GM21447 (cell line): Measurements from ENCODE around the gene PCDHGA5.
"Not testable (repeated sequence)": the region's sequence is repeated elsewhere in the genome, so short reads cannot be mapped to it uniquely, and the experiment has no call there.

Source experiments
- ATAC-seq: cut with Tn5 transposase; IDR thresholded peaks from one replicate; pipeline ENCODE4 v1.9.1; 2021; ENCODE audit not compliant: unreplicated experiment

The PCDHGA5 gene

DNA sequence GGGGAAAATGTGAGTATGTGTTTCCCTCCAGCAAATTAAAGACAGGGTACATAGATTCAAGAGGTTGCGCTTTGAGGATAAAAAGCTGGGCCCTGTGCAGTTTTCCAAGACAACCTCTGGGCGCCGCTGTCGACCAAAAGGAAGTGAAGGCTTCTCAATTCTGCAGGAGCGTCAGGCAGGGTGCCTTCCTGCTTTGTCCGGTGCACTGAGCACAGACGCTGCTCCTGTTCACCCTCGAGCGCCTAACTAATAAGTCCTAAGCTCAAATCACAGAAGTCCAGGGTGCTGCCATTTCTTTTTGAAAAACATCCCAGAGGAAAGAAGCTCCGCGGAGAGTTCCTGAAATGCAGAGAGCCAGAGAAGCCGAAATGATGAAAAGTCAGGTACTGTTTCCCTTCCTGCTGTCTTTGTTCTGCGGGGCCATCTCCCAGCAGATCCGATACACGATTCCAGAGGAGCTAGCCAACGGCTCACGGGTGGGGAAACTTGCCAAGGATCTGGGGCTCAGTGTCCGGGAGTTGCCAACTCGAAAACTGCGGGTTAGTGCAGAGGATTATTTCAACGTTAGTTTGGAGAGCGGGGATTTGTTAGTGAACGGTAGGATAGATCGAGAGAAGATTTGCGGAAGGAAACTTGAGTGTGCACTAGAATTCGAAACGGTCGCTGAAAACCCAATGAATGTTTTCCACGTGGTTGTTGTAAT lies 13.9 kb upstream of the PCDHGA5 start, which contains the start of gene PCDHGB1:
Gene PCDHGB1, plus strand, starts transcription at position 183 of the 703 bp plus-strand sequence. Its CDS starts 162 bp downstream, at position 345.
- no peak for ATAC-seq

DNA sequence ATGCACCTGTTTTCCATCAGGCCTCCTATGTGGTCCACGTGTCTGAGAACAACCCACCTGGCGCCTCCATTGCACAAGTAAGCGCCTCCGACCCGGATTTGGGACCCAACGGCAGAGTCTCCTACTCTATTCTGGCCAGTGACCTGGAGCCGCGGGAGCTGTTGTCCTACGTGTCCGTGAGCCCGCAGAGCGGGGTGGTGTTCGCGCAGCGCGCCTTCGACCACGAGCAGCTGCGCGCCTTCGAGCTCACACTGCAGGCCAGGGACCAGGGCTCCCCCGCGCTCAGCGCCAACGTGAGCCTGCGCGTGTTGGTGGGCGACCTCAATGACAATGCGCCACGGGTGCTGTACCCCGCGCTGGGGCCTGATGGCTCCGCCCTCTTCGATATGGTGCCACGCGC lies 12.4 kb upstream of the PCDHGA5 start:
- no peak for ATAC-seq

DNA sequence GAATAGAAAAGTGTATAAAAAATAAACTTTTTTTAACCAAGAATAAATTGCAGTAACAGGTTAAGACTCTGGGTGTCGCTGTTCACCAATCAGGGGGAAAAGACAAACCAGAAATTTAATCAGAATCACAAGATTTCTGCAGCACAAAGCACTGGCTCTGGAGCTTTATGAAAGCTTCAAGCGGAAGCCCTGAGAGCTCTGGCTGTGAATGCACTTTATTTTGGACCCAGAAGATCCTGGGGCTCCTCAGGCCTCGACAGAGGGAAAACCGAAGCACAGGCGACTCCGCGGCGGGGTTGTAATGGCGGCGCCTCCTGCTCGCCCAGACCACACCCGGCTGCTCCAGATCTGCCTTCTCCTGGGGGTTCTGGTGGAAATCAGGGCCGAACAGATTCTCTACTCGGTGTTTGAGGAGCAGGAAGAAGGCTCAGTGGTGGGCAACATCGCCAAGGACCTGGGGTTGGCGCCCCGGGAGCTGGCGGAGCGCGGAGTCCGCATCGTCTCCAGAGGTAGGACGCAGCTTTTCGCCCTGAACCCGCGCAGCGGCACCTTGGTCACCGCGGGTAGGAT lies 9.0 kb upstream of the PCDHGA5 start, which contains the start of gene PCDHGA4:
Gene PCDHGA4, plus strand, starts transcription at position 122 of the 570 bp plus-strand sequence. Its CDS starts 87 bp downstream, at position 209.
- no peak for ATAC-seq

DNA sequence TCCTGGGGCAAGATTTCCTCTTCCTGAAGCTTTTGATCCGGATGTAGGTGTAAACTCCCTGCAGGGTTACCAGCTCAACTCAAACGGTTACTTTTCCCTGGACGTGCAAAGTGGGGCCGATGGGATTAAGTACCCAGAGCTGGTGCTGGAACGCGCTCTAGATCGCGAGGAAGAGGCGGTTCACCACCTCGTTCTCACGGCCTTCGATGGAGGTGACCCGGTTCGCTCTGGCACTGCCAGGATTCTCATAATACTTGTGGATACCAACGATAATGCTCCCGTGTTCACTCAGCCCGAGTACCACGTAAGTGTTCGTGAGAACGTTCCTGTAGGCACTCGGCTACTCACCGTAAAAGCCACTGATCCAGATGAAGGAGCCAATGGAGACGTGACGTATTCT lies 8.3 kb upstream of the PCDHGA5 start:
- no peak for ATAC-seq

DNA sequence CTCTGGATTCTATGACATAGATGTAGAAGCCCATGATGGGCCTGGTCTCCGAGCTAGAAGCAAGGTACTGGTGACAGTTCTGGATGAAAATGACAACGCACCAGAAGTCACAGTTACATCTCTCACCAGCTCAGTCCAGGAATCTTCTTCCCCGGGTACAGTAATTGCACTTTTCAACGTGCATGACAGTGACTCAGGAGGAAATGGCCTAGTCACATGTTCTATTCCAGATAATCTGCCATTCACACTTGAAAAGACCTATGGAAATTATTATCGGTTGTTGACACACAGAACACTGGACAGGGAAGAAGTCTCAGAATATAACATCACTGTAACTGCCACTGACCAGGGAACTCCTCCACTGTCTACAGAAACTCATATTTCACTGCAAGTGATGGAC lies 7.8 kb upstream of the PCDHGA5 start:
- no peak for ATAC-seq

DNA sequence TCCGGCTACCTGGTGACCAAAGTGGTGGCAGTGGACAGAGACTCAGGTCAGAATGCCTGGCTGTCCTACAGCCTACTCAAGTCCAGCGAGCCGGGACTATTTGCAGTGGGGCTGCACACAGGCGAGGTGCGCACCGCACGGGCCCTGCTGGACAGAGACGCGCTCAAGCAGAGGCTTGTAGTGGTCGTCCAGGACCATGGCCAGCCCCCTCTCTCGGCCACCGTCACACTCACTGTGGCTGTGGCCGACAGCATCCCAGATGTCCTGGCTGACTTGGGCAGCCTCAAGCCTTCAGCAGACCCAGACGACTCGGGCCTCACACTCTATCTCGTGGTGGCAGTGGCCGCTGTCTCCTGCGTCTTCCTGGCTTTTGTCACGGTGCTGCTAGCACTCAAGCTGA lies 7.0 kb upstream of the PCDHGA5 start:
- no peak for ATAC-seq

DNA sequence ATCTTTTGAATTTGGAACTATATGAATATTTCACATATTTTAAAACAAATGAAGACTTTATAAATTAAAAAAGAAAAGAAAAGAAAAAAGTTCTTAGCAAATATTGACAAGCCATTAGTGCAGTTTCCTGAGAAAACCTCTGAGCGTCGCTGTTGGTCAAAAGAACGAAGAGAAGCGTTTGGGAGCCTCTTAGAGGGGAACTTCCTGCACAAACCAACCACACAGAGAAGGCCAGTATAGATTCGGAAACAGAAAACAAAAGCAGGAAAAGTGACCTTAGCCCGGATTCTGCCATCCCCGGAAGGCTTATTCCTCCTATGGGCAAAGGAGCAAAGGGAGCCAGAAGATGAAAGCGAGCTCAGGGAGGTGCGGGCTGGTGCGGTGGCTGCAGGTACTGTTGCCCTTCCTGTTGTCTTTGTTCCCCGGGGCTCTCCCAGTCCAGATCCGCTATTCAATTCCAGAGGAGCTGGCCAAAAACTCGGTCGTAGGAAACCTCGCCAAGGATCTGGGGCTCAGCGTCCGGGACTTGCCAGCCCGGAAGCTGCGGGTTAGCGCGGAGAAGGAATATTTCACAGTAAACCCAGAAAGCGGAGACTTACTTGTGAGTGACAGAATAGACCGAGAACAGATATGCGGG lies 4.1 kb upstream of the PCDHGA5 start, which contains the start of gene PCDHGB2:
Gene PCDHGB2, plus strand, starts transcription at position 205 of the 637 bp plus-strand sequence. Its CDS starts 142 bp downstream, at position 347.
- ATAC-seq, result no peak

DNA sequence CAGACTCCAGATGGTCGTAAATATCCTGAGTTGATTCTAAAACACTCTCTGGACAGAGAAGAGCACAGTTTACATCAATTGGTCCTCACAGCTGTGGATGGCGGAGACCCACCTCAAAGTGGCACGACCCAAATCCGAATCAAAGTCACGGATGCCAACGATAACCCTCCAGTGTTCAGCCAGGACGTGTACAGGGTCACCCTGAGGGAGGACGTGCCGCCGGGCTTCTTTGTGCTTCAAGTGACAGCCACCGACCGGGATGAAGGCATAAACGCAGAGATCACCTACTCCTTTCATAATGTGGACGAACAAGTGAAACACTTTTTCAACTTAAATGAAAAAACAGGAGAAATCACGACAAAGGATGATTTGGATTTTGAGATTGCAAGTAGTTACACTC lies 3.3 kb upstream of the PCDHGA5 start:
- no peak for ATAC-seq

DNA sequence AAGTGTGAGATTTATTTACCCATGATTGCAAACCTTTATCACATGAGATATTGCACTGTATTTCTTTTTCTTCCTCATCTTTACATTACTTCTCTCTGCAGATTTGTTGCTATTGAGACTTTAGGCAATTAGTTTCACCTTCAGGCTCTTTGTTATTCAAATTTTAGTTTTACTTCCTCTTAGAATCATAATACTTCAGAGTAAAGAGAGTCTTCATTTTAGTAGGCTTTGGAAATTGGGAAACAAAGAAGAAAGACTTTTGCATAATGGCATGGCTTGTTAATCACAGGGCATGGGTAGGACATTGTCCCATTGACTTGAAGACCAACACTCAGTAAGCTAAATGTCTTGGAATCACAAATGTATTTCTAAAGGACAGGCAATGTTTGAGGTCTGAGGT lies 1.2 kb upstream of the PCDHGA5 start:
- ATAC-seq, result no peak

DNA sequence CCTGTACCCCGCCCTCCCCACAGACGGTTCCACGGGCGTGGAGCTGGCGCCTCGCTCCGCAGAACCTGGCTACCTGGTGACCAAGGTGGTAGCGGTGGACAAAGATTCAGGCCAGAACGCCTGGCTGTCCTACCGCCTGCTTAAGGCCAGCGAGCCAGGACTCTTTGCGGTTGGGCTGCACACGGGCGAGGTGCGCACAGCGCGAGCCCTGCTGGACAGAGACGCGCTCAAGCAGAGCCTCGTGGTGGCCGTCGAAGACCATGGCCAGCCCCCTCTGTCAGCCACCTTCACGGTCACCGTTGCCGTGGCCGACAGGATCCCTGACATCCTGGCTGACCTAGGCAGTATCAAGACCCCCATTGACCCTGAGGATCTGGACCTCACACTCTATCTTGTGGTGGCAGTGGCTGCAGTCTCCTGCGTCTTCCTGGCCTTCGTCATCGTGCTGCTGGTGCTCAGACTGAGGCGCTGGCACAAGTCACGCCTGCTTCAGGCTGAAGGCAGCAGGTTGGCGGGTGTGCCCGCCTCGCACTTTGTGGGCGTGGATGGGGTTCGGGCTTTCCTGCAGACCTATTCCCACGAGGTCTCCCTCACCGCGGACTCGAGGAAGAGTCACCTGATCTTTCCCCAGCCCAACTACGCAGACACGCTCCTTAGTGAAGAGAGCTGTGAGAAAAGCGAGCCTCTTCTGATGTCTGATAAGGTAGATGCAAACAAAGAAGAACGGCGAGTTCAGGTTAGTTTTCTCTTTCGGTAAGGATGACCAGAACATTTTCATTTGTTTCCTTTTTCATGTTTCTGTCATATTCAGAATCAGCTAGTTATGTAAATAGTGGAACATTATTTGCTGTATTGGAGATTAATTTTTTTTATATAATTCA lies 2.3 kb downstream of the PCDHGA5 start:
- ATAC-seq, result no peak

DNA sequence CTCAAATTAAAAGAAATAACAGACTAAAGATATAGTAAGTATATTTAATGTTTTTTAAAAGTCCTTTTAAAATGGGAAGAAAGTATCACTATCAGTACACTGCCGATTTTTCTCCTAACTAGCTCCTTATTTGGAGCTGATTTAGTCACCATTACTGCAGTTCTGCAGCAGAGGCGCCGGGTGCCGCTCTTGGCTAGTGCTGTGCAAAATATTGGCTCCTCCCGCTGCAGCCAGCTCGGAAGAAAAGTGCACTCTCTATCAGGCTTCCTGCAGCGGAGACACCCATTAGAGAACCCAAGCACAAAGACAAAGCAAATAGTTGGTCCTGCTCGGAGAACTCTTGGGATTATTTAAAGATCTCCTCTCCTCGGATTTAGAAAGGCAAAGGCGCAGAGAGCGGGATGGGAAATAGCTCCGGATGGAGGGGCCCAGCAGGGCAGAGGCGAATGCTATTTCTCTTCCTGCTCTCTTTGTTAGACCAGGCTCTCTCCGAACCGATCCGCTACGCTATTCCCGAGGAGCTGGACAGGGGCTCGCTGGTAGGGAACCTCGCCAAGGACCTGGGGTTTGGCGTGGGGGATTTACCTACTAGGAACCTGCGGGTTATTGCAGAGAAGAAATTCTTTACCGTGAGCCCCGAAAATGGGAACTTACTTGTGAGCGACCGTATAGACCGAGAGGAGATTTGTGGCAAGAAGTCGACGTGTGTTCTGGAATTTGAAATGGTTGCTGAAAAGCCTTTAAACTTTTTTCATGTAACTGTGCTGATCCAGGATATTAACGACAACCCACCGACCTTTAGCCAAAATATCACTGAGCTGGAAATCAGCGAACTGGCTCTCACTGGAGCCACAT lies 6.3 kb downstream of the PCDHGA5 start, which contains the start of gene PCDHGB3:
Gene PCDHGB3, plus strand, starts transcription at position 249 of the 855 bp plus-strand sequence. Its CDS starts 153 bp downstream, at position 402.
- ATAC-seq, result no peak

DNA sequence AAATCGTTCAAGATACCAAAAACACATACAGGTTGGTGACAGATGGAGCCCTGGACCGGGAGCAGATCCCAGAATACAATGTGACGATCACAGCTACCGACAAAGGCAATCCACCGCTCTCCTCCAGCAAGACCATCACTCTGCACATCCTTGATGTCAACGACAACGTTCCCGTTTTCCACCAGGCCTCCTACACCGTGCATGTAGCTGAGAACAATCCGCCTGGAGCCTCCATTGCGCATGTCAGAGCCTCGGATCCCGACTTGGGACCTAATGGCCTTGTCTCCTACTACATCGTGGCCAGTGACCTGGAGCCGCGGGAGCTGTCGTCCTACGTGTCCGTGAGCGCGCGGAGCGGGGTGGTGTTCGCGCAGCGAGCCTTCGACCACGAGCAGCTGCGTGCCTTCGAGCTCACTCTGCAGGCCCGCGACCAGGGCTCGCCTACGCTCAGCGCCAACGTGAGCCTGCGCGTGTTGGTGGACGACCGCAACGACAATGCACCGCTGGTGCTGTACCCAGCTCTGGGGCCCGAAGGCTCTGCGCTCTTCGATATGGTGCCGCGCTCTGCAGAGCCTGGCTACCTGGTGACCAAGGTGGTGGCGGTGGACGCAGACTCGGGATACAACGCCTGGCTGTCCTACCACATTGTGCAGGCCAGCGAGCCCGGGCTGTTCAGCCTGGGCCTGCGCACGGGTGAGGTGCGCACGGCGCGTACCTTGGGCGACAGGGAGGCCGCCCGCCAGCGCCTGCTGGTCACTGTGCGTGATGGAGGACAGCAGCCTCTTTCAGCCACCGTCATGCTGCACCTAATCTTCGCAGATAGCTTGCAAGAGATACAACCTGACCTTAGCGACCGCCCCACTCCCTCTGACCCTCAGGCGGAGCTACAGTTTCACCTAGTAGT lies 7.9 kb downstream of the PCDHGA5 start:
- no peak for ATAC-seq

DNA sequence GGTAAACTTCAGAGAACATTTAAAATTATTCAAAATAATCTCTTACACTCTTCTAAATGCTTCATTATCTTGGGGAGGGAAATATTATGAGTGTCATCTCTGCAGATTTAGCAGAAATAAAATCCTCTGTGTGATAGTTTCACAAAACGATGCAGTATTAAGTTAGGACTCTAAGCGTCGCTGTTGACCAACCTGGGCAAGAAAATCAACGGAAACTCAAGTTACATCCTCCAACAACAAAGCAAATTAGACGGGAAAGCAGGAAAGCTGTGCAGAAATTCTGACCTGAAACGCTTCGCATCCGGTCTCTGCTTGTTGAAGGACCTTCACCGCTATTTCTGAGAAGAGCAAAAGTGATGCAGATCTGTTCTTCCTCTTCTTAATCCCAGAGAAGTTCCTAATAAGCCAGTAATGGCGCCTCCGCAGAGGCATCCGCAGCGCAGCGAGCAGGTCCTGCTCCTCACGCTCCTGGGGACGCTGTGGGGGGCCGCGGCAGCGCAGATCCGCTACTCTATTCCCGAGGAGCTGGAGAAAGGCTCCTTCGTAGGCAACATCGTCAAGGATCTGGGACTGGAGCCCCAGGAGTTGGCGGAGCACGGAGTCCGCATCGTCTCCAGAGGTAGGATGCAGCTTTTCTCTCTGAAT lies 9.8 kb downstream of the PCDHGA5 start, which contains the start of gene PCDHGA6:
Gene PCDHGA6, plus strand, starts transcription at position 219 of the 645 bp plus-strand sequence. Its CDS starts 193 bp downstream, at position 412.
- ATAC-seq, result no peak

DNA sequence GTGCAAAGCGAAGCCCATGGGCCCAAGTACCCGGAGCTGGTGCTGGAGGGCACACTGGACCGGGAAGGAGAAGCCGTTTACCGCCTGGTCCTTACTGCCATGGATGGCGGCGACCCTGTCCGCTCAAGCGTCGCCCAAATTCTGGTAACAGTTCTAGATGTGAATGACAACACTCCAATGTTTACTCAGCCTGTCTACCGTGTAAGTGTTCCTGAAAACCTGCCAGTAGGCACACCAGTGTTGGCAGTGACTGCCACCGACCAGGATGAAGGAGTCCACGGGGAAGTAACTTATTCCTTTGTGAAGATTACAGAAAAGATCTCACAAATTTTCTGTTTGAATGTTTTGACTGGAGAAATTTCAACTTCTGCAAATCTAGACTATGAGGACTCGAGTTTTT lies 10.7 kb downstream of the PCDHGA5 start:
- no peak for ATAC-seq

DNA sequence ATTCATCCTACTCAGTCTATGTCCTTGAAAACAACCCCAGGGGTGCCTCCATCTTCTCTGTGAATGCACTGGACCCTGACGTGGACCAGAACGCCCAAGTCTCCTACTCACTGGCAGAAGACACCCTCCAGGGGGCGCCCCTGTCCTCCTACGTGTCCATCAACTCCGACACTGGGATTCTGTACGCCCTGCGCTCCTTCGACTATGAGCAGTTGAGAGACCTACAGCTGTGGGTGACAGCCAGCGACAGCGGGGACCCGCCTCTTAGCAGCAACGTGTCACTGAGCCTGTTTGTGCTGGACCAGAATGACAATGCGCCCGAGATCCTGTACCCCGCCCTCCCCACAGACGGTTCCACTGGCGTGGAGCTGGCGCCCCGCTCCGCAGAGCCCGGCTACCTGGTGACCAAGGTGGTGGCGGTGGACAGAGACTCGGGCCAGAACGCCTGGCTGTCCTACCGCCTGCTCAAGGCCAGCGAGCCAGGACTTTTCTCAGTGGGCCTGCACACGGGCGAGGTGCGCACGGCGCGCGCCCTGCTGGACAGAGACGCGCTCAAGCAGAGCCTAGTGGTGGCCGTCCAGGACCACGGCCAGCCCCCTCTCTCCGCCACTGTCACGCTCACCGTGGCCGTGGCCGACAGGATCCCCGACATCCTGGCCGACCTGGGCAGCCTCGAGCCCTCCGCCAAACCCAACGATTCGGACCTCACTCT lies 11.6 kb downstream of the PCDHGA5 start:
- ATAC-seq, result not testable (repeated sequence)

DNA sequence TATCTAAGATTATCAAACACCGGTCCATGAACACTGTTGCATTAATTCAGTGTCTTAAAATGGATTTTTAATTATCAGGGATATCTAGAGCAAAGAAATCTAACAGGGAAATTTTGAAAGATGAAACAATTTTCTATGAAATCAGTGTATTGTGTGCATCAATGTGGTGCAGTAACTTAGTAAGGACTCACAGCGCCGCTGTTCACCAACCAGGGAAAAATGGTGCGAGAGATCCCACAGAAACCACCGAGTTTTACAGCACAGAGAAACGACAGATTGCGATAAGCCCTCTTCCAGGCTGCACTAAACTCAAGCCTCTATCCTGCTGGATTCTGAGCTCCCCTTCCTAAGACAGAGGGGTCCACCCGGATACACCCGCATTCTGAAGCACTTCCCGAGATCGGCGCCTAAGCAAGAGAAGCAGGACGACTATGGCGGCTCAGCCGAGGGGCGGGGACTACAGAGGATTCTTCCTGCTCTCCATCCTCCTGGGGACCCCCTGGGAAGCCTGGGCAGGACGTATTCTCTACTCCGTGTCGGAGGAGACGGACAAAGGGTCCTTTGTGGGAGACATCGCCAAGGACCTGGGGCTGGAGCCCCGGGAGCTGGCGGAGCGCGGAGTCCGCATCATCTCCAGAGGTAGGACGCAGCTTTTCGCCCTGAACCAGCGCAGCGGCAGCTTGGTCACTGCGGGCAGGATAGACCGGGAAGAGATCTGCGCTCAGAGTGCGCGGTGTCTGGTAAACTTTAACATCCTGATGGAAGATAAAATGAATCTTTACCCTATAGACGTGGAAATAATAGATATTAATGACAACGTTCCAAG lies 18.7 kb downstream of the PCDHGA5 start, which contains the start of gene PCDHGA7:
Gene PCDHGA7, plus strand, starts transcription at position 274 of the 826 bp plus-strand sequence. Its CDS starts 158 bp downstream, at position 432.
- ATAC-seq, result no peak

DNA sequence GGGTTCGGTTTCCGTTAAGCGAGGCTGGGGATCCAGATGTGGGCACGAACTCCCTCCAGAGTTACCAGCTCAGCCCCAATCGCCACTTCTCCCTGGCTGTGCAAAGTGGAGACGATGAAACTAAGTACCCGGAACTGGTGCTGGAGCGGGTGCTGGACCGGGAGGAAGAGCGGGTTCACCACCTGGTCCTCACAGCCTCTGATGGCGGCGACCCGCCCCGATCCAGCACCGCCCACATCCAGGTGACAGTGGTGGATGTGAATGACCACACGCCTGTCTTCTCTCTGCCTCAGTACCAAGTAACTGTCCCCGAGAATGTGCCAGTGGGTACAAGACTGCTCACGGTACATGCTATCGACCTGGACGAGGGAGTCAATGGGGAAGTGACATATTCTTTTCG lies 19.4 kb downstream of the PCDHGA5 start:
- no peak for ATAC-seq
